Activated naive CD8-positive, alpha-beta T cell (primary cell): Measurements from ENCODE around the gene PDP2.
A peak's percentile ranks its signal among the peaks of the same experiment; 100 is the strongest.

Experiments
- H3K27ac Mint-ChIP-seq: one replicate; pipeline ENCODE4 v1.8.0; 2021; ENCODE audit warnings: mixed read lengths
- H3K27me3 Mint-ChIP-seq: one replicate; pipeline ENCODE4 v1.8.0; 2021; ENCODE audit warnings: mixed read lengths
- H3K36me3 Mint-ChIP-seq: one replicate; pipeline ENCODE4 v1.8.0; 2021; ENCODE audit warnings: mixed read lengths
- H3K4me1 Mint-ChIP-seq: one replicate; pipeline ENCODE4 v1.8.0; 2021; ENCODE audit warnings: low read depth, mixed read lengths
- H3K4me3 Mint-ChIP-seq: one replicate; pipeline ENCODE4 v1.8.0; 2021; ENCODE audit warnings: mild to moderate bottlenecking, mixed read lengths
- H3K9me3 Mint-ChIP-seq: one replicate; pipeline ENCODE4 v1.8.0; 2021; ENCODE audit warnings: low read depth, mixed read lengths

PDP2 gene

DNA sequence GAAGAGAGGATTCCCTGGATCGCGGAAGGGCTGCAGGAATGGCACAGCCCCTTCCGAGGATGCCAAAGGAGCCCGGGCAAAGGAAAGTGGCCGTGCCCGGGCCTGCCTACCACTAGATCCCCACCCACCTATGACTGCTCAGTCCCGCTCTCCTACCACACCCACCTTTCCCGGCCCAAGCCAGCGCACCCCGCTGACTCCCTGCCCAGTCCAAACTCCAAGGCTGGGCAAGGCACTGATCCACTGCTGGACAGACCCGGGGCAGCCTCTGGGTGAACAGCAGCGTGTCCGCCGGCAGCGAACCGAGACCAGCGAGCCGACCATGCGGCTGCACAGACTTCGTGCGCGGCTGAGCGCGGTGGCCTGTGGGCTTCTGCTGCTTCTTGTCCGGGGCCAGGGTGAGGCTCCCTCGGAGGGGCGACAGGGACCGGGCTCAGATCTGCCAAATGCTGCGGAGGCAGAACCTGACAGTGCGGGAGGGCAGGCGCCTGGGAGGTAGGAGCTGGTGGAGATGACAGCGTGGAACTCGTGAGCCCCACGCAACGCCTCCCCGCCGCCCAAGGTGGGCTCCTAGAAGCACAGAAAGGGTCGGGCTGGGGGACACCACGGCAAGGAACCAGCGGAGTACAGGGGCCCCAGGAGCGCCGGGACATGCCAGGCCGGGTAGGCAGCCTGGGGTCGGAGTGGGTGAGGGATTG is 55.1 kb downstream of the PDP2 start, which contains the start of gene CES2:
CES2 (plus strand) TSS at position 203 of the 698 bp plus-strand sequence; CDS start at position 323, 120 bp downstream.
- Mint-ChIP-seq H3K27ac (peak within 1 kb of the TSS; percentile 96), H3K9me3 (no peaks in the 10 kb centered on the region), H3K4me3 (peak within 1 kb of the TSS; percentile 98), H3K27me3 (no peaks in the 10 kb centered on the region), H3K36me3 (peaks cover 3% of the 10 kb centered on the region), H3K4me1 (peaks cover 45% of the 10 kb centered on the region)

DNA sequence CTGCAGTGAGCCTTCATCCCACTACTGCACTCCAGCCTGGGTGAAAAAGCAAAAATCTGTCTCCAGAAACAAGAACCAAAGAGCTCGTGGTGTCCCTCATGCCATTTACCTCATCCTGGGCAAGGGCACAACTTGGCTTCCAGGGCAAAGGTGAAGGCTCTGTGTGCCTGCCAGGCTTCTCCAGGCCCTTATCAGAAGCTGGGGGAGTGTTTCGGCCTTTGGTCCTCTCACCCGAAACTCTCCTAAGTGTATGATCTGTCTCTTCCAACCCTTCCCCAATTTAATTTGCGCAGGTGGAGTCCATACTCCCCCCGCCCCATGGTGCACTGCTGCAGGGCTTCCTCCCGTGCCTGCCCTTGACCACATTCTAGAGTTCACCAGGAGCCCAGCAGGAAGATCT is 56.1 kb downstream of the PDP2 start:
- Mint-ChIP-seq H3K36me3 (peaks cover 3% of the 10 kb centered on the region), H3K4me3 (peak overlapping the region; percentile 98), H3K9me3 (no peaks in the 10 kb centered on the region), H3K27me3 (no peaks in the 10 kb centered on the region), H3K4me1 (peaks cover 45% of the 10 kb centered on the region), H3K27ac (peak overlapping the region; percentile 64)

DNA sequence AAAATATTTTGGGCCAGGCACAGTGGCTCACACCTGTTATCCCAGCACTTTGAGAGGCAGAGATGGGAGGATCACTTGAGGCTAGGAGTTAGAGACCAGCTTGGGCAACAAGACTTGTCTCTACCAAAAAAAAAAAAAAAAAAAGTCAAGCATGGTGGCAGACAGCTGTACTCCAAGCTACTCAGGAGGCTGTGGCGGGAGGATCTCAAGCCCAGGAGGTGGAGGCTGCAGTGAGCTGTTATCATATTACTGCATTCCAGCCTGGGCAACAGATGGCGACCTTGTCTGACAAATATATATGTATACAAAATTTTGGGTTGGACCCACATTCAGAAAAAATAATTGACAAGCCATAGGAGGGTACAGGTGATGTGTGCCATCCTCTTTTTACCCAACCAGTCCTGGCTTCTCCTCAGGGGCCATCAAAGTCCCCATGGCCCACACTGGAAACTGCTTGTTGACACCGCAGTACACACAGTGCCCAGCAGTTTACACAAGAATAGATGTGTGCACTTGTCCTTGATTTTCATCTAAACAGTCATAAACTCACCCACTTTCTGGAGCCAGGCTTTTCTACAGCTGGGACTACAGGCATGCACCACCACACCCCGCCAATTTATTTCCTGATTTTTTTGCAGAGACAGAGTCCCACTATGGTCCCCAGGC is 56.7 kb downstream of the PDP2 start:
- H3K27me3 Mint-ChIP-seq, result no peaks in the 10 kb centered on the region
- H3K4me3 Mint-ChIP-seq, result peak overlapping the region; percentile 98
- peak overlapping the region; percentile 64 for H3K27ac Mint-ChIP-seq
- H3K36me3 Mint-ChIP-seq, result peaks cover 3% of the 10 kb centered on the region
- no peaks in the 10 kb centered on the region for H3K9me3 Mint-ChIP-seq
- H3K4me1 Mint-ChIP-seq, result peaks cover 41% of the 10 kb centered on the region

DNA sequence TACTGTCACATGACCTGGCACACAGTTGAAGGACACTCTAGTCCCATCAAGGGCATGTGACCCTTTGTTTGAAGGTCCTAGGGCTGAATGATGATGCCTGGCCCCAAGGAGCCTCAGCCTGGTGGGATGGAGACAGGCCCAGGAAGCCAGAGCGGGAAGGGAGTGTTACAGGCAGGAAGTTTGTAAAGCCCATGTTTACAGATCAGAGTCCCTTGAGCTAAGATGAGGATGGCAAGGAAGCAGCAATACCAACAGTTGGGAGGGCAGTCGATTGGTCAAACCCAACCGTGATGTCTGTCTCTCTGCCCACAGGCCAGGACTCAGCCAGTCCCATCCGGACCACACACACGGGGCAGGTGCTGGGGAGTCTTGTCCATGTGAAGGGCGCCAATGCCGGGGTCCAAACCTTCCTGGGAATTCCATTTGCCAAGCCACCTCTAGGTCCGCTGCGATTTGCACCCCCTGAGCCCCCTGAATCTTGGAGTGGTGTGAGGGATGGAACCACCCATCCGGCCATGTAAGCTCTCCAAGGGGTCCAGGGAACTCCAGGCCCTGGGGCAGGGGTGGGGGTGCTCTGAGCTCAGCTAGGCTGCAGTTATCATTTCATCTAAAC is 57.5 kb downstream of the PDP2 start:
- Mint-ChIP-seq H3K36me3 (peaks cover 3% of the 10 kb centered on the region), H3K27ac (peak overlapping the region; percentile 54), H3K9me3 (no peaks in the 10 kb centered on the region), H3K27me3 (no peaks in the 10 kb centered on the region), H3K4me3 (peak overlapping the region; percentile 98), H3K4me1 (peaks cover 33% of the 10 kb centered on the region)

DNA sequence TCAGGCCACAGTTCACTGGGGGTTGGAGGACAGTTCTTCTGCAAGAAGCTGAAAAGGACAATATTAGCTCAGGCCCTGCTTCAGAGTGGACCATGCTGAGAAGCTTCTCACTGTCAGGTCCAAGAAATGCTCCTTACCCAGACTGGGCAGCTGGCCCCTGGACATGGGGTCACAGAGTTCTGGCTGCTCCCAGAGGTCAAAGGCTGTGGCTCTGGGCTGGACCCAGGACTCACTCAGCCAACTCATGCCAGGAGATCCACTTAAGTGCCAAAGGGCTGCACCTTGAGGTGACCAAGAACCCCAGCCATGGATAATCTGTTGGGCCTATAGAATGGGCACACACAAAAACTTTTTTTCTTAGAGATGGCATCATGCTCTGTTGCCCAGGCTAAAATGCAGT is 59.1 kb downstream of the PDP2 start:
- no peaks in the 10 kb centered on the region for H3K36me3 Mint-ChIP-seq
- H3K4me1 Mint-ChIP-seq, result peaks cover 22% of the 10 kb centered on the region
- no peaks in the 10 kb centered on the region for H3K27me3 Mint-ChIP-seq
- H3K9me3 Mint-ChIP-seq, result no peaks in the 10 kb centered on the region
- H3K27ac Mint-ChIP-seq, result no peak overlapping the region
- H3K4me3 Mint-ChIP-seq, result no peak overlapping the region

GRCh38 chr16:66940236-66940635 is 59.9 kb downstream of the PDP2 start:
- Mint-ChIP-seq H3K27ac (no peak overlapping the region), H3K27me3 (no peaks in the 10 kb centered on the region), H3K36me3 (no peaks in the 10 kb centered on the region), H3K9me3 (no peaks in the 10 kb centered on the region), H3K4me3 (no peak overlapping the region), H3K4me1 (peaks cover 22% of the 10 kb centered on the region)
